SH-SY5Y (cell line): ENCODE measurements around the gene PASK.

Experiments
- GATA2 ChIP-seq: IDR thresholded peaks from 2 replicates; pipeline ENCODE4 v1.6.1; 2011; ENCODE audit warnings: mild to moderate bottlenecking, low read depth, low read length
- GATA3 ChIP-seq: IDR thresholded peaks from 2 replicates; pipeline ENCODE4 v1.6.1; 2011; ENCODE audit warnings: low read depth, mild to moderate bottlenecking, low read length, moderate library complexity

The PASK gene

DNA sequence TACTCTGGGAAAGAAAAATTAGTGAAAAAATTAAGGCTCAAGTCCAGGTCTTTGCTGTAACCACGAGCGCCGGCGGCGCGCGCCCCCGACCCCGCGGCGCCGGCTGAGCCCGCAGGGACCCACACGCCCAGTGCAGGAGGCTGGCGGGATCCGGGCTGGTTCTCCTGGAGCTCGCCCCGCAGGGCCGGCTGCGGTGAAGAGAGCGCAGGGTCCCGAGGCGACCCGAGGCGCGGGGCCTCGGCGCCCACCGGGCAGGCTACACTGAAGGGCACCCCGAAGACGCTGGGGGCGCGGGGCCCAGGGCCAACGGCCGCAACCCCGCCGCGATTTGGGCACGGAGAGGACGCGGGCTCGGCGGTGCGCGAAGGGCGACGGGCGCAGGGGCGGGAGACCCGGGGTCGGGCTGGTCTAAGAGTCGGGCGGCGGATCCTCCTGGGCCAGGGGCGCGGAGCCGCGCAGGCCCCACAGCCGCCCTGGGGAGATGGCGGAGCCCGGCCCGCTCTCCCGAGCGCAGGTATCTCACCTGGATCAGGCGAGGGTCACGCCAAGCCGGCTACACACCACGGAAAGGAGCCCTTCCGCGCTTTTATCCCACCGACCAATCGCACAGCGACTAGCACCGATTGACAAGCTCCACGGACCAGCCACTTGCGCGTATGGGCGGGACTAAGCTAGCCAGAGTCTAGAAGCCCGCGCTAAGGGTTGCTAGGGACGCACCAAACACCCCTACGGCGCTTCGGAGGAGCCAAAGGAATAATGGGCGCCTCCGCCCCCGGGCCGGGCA lies at the start of gene PASK:
Gene PASK, minus strand, starts transcription at position 582 of the 784 bp plus-strand sequence. CDS start 6,440 bp downstream, outside the sequence.
- TF ChIP-seq GATA3: no peak
- TF ChIP-seq GATA2: no peak

GRCh38 chr2:241198381-241199279 lies 49.4 kb upstream of the PASK start:
- TF ChIP-seq GATA3 (no peak), GATA2 (no peak)

DNA sequence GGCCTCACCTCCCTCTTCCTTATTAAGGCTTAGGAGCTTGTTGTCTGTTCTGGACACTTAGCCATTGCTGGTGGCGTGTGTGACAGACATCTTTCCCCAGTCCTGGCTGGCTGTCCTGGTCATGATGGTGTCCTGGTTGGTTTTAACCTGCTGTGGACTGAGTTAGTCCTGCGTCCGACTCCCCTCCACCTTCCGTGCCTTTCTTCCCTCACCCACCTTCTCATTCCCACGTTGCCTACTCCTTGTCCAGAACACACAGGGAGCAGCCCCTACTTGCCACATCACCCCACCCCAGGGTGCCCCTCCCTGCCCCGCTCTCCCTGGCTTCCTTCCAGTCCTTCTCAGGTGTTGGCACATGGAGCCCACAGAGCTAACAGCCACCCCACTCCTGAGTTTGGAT lies 48.7 kb upstream of the PASK start:
- TF ChIP-seq GATA3: no peak
- TF ChIP-seq GATA2: no peak

DNA sequence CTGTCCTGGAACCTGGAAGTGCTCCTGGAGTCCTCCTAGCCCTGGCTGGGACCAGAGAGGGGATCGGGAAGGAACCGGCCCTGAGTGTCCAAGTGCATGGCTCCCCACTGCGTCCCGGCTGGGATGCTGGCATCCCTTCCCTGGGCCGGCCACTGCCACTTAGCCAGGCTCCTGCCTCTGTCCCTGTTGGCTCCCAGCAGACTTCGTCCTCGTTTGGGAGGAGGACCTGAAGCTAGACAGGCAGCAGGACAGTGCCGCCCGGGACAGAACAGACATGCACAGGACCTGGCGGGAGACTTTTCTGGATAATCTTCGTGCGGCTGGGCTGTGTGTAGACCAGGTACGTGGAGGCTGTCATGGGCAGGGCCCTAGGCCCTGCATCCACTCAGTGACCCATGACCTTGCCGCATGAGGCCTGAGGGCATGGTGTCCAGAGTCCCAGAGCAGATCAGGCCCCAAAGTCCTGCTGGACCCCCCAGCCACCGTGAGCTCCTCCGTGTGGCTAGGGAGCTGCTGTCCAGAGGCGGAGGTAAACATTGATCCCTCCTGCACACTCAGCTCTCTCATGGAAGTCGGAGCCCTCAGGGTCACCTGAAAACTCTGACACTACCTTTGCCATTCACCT lies 46.3 kb upstream of the PASK start:
- TF ChIP-seq GATA2 (no peak), GATA3 (no peak)

DNA sequence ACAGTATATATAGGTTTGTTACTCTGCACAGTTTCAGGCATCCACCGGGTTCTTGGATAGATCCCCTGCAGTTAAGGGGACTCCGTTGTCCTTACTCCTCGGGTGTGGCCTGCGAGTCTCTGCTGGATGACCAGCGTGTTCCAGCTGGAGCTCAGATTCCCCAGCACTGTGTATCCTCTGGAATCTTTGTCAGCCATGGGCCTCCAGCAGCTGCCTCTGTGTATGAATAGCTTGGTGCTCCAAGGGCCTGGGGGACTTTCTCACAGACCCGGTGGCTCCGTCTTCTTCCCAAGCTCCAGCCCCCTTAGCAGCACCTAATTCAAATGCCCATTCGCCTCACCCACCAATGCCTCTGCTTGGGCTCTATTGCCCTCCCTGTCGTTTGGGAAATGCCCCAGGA lies 45.5 kb upstream of the PASK start:
- no peak for TF ChIP-seq GATA3
- no peak for TF ChIP-seq GATA2

DNA sequence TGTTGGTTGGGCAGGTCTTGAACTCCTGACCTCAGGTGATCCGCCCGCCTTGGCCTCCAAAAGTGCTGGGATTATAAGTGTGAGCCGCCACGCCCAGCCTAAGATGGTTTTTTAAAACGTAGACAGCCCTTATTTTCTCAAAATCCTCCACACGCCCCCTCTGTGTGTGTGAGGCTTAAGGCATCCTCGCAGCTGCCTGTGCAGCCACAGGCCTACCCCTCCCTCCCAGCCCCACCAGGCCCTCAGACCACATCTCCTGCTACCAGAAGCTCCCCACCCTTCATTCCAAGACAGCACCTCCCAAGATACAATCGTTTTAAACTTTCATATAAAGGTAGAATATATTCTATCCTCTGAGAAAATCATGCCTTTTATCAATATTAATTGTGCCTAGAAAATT lies 44.0 kb upstream of the PASK start:
- no peak for TF ChIP-seq GATA3
- TF ChIP-seq GATA2: no peak

DNA sequence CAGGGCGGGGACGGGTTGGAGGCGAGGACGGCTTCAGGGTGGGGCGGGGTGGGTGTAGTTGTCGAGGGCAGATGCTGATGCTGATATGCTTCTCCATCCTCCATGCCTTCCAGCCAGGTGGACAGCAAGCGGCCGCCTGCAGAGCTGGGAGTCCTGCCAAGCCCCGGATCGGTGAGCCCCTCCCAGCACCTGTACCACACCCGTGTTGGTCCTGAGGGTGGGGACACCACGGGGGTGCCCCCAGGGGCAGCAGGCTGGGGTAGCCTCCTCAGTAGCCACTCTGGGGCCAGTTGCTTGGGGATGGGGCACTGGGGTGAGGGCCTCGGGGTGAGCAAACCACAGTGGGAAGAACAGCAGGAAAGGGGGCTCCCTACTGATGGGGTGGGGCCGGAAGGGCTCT lies 41.8 kb upstream of the PASK start:
- TF ChIP-seq GATA3 (no peak), GATA2 (no peak)

GRCh38 chr2:241190291-241190981 lies 41.2 kb upstream of the PASK start:
- TF ChIP-seq GATA3 (no peak), GATA2 (no peak)

GRCh38 chr2:241189856-241190201 lies 40.6 kb upstream of the PASK start:
- no peak for TF ChIP-seq GATA2
- TF ChIP-seq GATA3: no peak

DNA sequence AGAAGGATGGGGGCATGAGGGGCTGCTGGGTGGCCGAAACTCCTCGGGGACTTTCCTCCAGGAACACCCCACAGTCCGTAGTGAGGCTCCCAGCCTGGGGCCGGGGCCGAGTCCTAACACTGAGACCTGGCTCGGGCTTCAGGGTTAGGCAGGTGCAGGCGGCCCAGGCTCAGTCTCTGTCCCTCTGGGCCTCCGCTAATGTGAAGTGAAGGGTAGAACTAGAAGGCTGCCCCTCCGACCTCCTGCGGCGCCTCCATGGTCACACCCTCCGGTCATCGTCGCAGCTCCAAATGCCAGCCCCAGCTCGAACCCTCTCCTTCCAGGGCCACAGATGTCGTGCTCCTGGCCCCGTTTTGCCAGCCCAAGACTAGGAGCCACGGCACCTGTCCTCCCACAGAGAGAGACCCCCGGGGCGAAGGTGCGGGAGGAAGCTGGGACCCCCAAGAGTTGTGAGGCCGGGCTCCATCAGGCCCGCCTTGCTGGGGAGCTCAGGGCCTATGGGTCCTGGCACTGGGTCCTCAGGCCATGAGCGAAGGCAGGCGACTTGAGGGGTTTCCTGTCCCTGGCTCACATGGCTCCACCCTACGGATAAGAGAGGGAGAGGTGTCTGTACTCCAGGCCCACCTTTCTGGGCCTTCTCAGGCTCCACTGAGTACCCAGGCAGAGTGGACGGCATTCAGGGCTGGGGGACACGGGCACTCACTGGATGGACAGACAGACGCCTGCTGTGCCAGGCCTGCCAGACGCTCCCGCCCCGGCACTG lies 40.0 kb upstream of the PASK start:
- TF ChIP-seq GATA2 (no peak), GATA3 (no peak)

DNA sequence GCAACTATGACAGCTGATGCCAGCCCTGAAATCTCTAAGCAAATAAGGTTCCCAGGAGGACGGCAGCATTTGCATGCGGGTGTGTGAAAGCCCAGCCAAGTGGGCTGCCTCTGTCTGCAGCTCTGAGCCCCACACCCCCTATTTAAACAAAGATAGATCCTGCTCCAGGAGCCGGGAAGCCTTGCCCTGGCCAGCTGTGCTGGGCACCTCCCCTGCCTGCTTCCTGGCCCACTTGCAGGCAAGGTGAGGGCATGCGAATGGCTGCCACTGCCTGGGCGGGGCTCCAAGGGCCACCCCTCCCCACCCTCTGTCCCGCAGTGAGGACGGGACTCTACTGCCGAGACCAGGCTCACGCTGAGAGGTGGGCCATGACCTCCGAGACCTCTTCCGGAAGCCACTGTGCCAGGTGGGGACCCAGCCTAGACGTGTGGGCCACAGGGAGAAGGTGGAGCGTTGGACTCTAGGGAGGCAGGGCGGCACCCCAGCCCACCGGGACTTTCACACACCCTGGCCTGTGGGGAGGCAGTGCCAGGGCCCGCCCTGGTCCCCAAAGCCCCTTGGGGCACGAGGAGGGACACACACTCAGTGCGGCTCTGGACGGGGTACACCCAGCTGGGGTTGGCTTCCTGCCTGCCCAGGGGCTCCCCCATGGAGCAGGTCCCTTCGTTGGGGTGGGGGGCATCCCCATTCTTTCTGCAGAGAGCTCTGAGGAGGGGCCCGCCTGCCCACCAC lies 39.3 kb upstream of the PASK start, which contains the start of gene ANO7:
Gene ANO7, plus strand, starts transcription at position 317 of the 732 bp plus-strand sequence. CDS start 1,387 bp downstream, outside the sequence.
- TF ChIP-seq GATA2: no peak
- TF ChIP-seq GATA3: no peak

DNA sequence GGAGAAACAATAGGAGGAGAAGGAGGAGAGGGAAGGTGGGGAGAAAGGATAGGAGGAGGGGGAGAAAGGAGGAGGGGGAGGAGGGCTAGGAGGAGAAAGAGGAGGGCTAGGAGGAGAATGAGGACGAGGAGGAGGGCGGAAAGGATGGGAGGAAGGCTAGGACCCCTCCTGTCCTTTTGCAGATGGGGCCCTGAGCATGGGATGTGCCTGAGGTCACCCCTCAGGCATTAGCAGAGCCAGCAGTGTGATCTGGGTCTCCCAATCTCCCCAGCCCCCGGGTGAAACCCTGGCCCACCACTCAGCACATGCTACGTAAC lies 38.6 kb upstream of the PASK start:
- TF ChIP-seq GATA2: no peak
- no peak for TF ChIP-seq GATA3

GRCh38 chr2:241187101-241187917 lies 38.0 kb upstream of the PASK start:
- no peak for TF ChIP-seq GATA3
- TF ChIP-seq GATA2: no peak

- TF ChIP-seq GATA2 (no peak), GATA3 (no peak)
Observed at GRCh38 chr2:241185961-241186360, 36.7 kb upstream of the PASK start.
